Cardiac muscle cell (in vitro differentiated cells and primary cell): ENCODE measurements around the gene PPP2R1A. TPM values are rescaled to one million over a fixed set of nuclear protein-coding genes. Genes with fewer than 3 reads are reported as not detected.

ENCODE experiments used
- DNase-seq, 2 donors: peaks; one replicate each; pipeline versions ENCODE4 v3.0.0 to v3.0.0-alpha.2; 2010 to 2017; ENCODE audit warnings: low read depth in 1 of 2, low spot score in 1 of 2
- H3K27ac ChIP-seq: fragments of 200-600 bp; sonication (generic); 2 replicates; pipeline ENCODE4 v1.5.1; 2016
- H3K27me3 ChIP-seq: fragments of 200-600 bp; sonication (generic); 2 replicates; pipeline ENCODE4 v1.6.0; 2016; ENCODE audit warnings: control low read depth
- H3K36me3 ChIP-seq: fragments of 200-600 bp; sonication (generic); 2 replicates; pipeline ENCODE4 v1.5.1; 2016; ENCODE audit warnings: control low read depth
- H3K4me1 ChIP-seq: fragments of 200-600 bp; sonication (generic); 2 replicates; pipeline ENCODE4 v1.8.1; 2017; ENCODE audit warnings: low read depth, mild to moderate bottlenecking, mixed run types
- H3K4me3 ChIP-seq: fragments of 200-600 bp; sonication (generic); 2 replicates; pipeline ENCODE4 v1.5.1; 2016; ENCODE audit warnings: mild to moderate bottlenecking
- H3K9me3 ChIP-seq: fragments of 200-600 bp; sonication (generic); 2 replicates; pipeline ENCODE4 v1.5.1; 2017; ENCODE audit warnings: low read depth, mild to moderate bottlenecking, control low read depth
- CTCF ChIP-seq: IDR thresholded peaks from 2 replicates; pipeline ENCODE4 v1.5.1; 2012; ENCODE audit warnings: low read depth, mild to moderate bottlenecking, low read length
- polyA plus RNA-seq: library from polyadenylated mRNA; unstranded; fragments of >200 nt; fragmentation: Nextera tagmentation; extraction: Ambion mirVana; gene quantifications from 2 replicates; pipeline ENCODE4 v1.2.1, GENCODE V29; 2016
- total RNA-seq: library from RNA; depleted of rRNA; stranded (reverse); fragments of >200 nt; gene quantifications from 2 replicates; pipeline ENCODE4 v1.2.3, GENCODE V29; 2016

PPP2R1A gene
- total and polyA plus RNA-seq, 2 experiments from 2014 or later, result 724 to 821 TPM

- no peaks in the 10 kb centered on the region for H3K9me3 ChIP-seq
- H3K27me3 ChIP-seq, result no peaks in the 10 kb centered on the region
- TF ChIP-seq CTCF, result no peak
- H3K4me3 ChIP-seq, result no peak overlapping the region
- peaks cover 23% of the 10 kb centered on the region for H3K4me1 ChIP-seq
- no peak overlapping the region for H3K27ac ChIP-seq
- H3K36me3 ChIP-seq, result no peaks in the 10 kb centered on the region
- DNase-seq, result no peak
Observed at GRCh38 chr19:52187407-52187806, 2.4 kb upstream of the PPP2R1A start.

- Histone ChIP-seq H3K4me1 (peaks cover 23% of the 10 kb centered on the region), H3K4me3 (peak overlapping the region; percentile 23), H3K27me3 (no peaks in the 10 kb centered on the region), H3K27ac (peak overlapping the region; percentile 93), H3K36me3 (no peaks in the 10 kb centered on the region), H3K9me3 (no peaks in the 10 kb centered on the region)
- peak in 1 of 2 donors; percentile 61 for DNase-seq
- no peak for TF ChIP-seq CTCF
Observed at GRCh38 chr19:52188822-52189734, 774 bp upstream of the PPP2R1A start.

GRCh38 chr19:52190487-52191293 lies 838 bp downstream of the PPP2R1A start:
- Histone ChIP-seq H3K36me3 (peaks cover 4% of the 10 kb centered on the region), H3K9me3 (no peaks in the 10 kb centered on the region), H3K4me1 (peaks cover 23% of the 10 kb centered on the region), H3K4me3 (peak overlapping the region; percentile 53), H3K27ac (peak overlapping the region; percentile 97), H3K27me3 (no peaks in the 10 kb centered on the region)
- TF ChIP-seq CTCF, result no peak
- DNase-seq, result peak in 1 of 2 donors; percentile 58

GRCh38 chr19:52191389-52191788 lies 1.5 kb downstream of the PPP2R1A start:
- Histone ChIP-seq H3K4me3 (peak overlapping the region; percentile 53), H3K27ac (peak overlapping the region; percentile 97), H3K27me3 (no peaks in the 10 kb centered on the region), H3K4me1 (peaks cover 23% of the 10 kb centered on the region), H3K36me3 (peaks cover 8% of the 10 kb centered on the region), H3K9me3 (no peaks in the 10 kb centered on the region)
- DNase-seq, result no peak
- no peak for TF ChIP-seq CTCF

- Histone ChIP-seq H3K27me3 (no peaks in the 10 kb centered on the region), H3K27ac (peak overlapping the region; percentile 97), H3K4me3 (peak overlapping the region; percentile 53), H3K4me1 (peaks cover 23% of the 10 kb centered on the region), H3K9me3 (no peaks in the 10 kb centered on the region), H3K36me3 (peaks cover 14% of the 10 kb centered on the region)
- no peak for TF ChIP-seq CTCF
- DNase-seq, result peak in 1 of 2 donors; percentile 45
Observed at GRCh38 chr19:52191951-52192350, 2.1 kb downstream of the PPP2R1A start.
